Measurements from ENCODE around the gene HIVEP2. TPM values are rescaled to one million over a fixed set of nuclear protein-coding genes. Genes with fewer than 3 reads are reported as not detected.

HIVEP2 gene
- total RNA-seq, 1 experiment from 2014 or later: 9.1 TPM

DNA sequence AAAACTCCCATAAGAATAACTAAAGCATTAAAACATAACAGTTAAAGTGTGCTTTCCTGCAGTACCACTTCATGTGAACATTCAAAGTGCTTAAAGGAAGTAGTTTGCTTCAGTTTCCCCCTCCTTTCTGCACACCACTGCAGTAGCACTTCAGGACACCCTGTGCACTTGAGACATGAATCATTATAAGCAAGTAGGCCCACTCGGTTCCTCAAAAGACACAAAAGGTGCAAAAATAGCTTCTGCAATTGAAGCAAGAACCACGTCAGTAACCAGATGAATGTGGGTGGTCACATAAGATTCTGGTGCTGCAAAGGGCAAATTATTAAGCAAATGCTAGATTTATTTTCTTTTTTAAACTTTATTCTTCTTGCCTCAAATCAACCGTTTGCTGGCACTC lies 160.6 kb downstream of the HIVEP2 start:
- Histone ChIP-seq H2AFZ (ENCODE audit: low read length) (no peak overlapping the region), H3K27me3 (ENCODE audit: low read length) (no peaks in the 10 kb centered on the region), H3F3A (ENCODE audit: low read length, unreplicated experiment) (no peaks in the 10 kb centered on the region), H3K9me3 (ENCODE audit: low read length) (no peaks in the 10 kb centered on the region), H3K27ac (ENCODE audit: low read length) (no peak overlapping the region), H3K79me2 (ENCODE audit: low read length) (no peaks in the 10 kb centered on the region), H3K9me2 (replicated peaks; ENCODE audit: low read length) (no peaks in the 10 kb centered on the region), H3K36me3 (ENCODE audit: low read depth, low read length) (no peaks in the 10 kb centered on the region), H3K4me3 (ENCODE audit: low read length) (no peak overlapping the region), H3K9ac (ENCODE audit: low read length) (no peak overlapping the region), H4K20me1 (ENCODE audit: low read length) (no peaks in the 10 kb centered on the region), H3K4me2 (ENCODE audit: low read length) (no peak overlapping the region), H3K4me1 (ENCODE audit: insufficient read depth, low read length) (peaks cover 7% of the 10 kb centered on the region; the same call in 1 of the 2 replicates)
- ATAC-seq: no peak
- no TSS peak for BruUV-seq (replicated peaks)
- TF ChIP-seq EZH2 (IDR thresholded peaks at IDR 0.05; ENCODE audit: low read length, unreplicated experiment) (no peak), EZH2phosphoT487 (IDR thresholded peaks at IDR 0.05; ENCODE audit: borderline replicate concordance, low read length) (no peak)
- TF ChIP-seq, protein P1, sequence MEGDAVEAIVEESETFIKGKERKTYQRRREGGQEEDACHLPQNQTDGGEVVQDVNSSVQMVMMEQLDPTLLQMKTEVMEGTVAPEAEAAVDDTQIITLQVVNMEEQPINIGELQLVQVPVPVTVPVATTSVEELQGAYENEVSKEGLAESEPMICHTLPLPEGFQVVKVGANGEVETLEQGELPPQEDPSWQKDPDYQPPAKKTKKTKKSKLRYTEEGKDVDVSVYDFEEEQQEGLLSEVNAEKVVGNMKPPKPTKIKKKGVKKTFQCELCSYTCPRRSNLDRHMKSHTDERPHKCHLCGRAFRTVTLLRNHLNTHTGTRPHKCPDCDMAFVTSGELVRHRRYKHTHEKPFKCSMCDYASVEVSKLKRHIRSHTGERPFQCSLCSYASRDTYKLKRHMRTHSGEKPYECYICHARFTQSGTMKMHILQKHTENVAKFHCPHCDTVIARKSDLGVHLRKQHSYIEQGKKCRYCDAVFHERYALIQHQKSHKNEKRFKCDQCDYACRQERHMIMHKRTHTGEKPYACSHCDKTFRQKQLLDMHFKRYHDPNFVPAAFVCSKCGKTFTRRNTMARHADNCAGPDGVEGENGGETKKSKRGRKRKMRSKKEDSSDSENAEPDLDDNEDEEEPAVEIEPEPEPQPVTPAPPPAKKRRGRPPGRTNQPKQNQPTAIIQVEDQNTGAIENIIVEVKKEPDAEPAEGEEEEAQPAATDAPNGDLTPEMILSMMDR (conservative IDR thresholded peaks at IDR 0.05; ENCODE audit: low read depth, low read length): no peak
- intact Hi-C loops (cut with micrococcal nuclease): no loop called here
- CTCF ChIA-PET: no interaction called here
- no peak for DNase-seq
- POLR2A ChIA-PET (ENCODE audit: unreplicated experiment): no interaction called here

DNA sequence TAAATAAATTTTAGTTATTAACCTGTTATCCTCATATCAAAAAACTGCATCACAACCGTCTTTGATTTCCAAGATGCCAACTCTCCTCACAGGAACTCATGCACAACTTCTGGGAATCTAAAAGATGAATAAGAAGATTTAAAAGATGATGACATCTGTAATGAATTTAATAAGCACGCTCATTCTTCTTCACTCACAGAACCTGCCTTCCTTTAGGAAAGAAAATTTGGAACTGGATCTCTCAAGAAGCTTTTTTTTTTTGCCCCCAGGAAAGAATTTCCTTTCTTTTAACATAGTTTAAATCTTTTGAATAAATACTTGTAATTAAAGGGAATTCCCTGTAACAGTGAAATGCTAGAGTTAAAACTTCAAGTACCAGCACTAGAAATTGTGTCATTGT lies 161.5 kb downstream of the HIVEP2 start:
- ATAC-seq (no peak), DNase-seq (no peak)
- intact Hi-C loops (cut with micrococcal nuclease): no loop called here
- Histone ChIP-seq H2AFZ (ENCODE audit: low read length) (no peak overlapping the region), H3K9me3 (ENCODE audit: low read length) (no peaks in the 10 kb centered on the region), H3K36me3 (ENCODE audit: low read depth, low read length) (no peaks in the 10 kb centered on the region), H3K9ac (ENCODE audit: low read length) (no peak overlapping the region), H3K4me1 (ENCODE audit: insufficient read depth, low read length) (peaks cover 7% of the 10 kb centered on the region; the same call in 1 of the 2 replicates), H3K4me3 (ENCODE audit: low read length) (no peak overlapping the region), H3K27me3 (ENCODE audit: low read length) (no peaks in the 10 kb centered on the region), H3K9me2 (replicated peaks; ENCODE audit: low read length) (no peaks in the 10 kb centered on the region), H4K20me1 (ENCODE audit: low read length) (no peaks in the 10 kb centered on the region), H3F3A (ENCODE audit: low read length, unreplicated experiment) (no peaks in the 10 kb centered on the region), H3K27ac (ENCODE audit: low read length) (no peak overlapping the region), H3K79me2 (ENCODE audit: low read length) (no peaks in the 10 kb centered on the region), H3K4me2 (ENCODE audit: low read length) (no peak overlapping the region)
- POLR2A ChIA-PET (ENCODE audit: unreplicated experiment): interaction anchor here (0.6 kb wide), 1 partner anchor 1736 kb away, joined by 5 read pairs; no protein-coding TSS in a partner anchor
- CTCF ChIA-PET: no interaction called here
- TF ChIP-seq, protein P1 (conservative IDR thresholded peaks at IDR 0.05; ENCODE audit: low read depth, low read length): no peak
- no peak for TF ChIP-seq EZH2phosphoT487 (IDR thresholded peaks at IDR 0.05; ENCODE audit: borderline replicate concordance, low read length)
- no peak for TF ChIP-seq EZH2 (IDR thresholded peaks at IDR 0.05; ENCODE audit: low read length, unreplicated experiment)
- BruUV-seq (replicated peaks): no TSS peak

DNA sequence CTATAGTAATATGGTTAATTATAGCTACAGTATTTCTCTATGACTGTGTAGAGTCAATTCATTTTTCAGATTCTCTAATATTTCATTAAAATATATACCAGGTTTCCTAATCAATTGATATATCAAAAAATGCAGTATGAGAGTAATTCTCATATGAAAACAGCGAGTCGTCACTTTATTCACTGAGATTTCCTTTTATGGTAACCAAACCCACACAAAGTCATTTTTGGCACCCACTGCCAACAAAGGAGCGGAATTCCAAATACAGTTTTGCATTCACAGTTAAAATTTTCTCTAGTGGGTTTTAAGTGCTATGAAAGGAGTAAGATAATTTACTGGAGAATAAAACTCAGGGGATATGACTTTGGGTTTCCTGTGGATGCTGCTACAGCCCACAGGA lies 163.8 kb downstream of the HIVEP2 start:
- intact Hi-C loops (cut with micrococcal nuclease): no loop called here
- ATAC-seq (no peak), DNase-seq (no peak)
- Histone ChIP-seq H4K20me1 (ENCODE audit: low read length) (no peaks in the 10 kb centered on the region), H3K4me1 (ENCODE audit: insufficient read depth, low read length) (no peaks in the 10 kb centered on the region), H2AFZ (ENCODE audit: low read length) (no peak overlapping the region), H3K27me3 (ENCODE audit: low read length) (no peaks in the 10 kb centered on the region), H3K27ac (ENCODE audit: low read length) (no peak overlapping the region), H3K79me2 (ENCODE audit: low read length) (no peaks in the 10 kb centered on the region), H3K36me3 (ENCODE audit: low read depth, low read length) (no peaks in the 10 kb centered on the region), H3K9ac (ENCODE audit: low read length) (no peak overlapping the region), H3K4me2 (ENCODE audit: low read length) (no peak overlapping the region), H3F3A (ENCODE audit: low read length, unreplicated experiment) (no peaks in the 10 kb centered on the region), H3K9me2 (replicated peaks; ENCODE audit: low read length) (no peaks in the 10 kb centered on the region), H3K4me3 (ENCODE audit: low read length) (no peak overlapping the region), H3K9me3 (ENCODE audit: low read length) (no peaks in the 10 kb centered on the region)
- no TSS peak for BruUV-seq (replicated peaks)
- ChIA-PET CTCF (no interaction called here), POLR2A (ENCODE audit: unreplicated experiment) (no interaction called here)
- TF ChIP-seq, protein P1 (conservative IDR thresholded peaks at IDR 0.05; ENCODE audit: low read depth, low read length): no peak

All from PC-3 (cell line).